Measurements from ENCODE around the gene ELP1. TPM values are rescaled to one million over a fixed set of nuclear protein-coding genes. Genes with fewer than 3 reads are reported as not detected.
A peak's percentile ranks its signal among the peaks of the same experiment; 100 is the strongest.
"Not testable (repeated sequence)": the region's sequence is repeated elsewhere in the genome, so short reads cannot be mapped to it uniquely, and the experiment has no call there.

ELP1 gene
- total RNA-seq, 1 donor from 2014 or later: 51.8 TPM

DNA sequence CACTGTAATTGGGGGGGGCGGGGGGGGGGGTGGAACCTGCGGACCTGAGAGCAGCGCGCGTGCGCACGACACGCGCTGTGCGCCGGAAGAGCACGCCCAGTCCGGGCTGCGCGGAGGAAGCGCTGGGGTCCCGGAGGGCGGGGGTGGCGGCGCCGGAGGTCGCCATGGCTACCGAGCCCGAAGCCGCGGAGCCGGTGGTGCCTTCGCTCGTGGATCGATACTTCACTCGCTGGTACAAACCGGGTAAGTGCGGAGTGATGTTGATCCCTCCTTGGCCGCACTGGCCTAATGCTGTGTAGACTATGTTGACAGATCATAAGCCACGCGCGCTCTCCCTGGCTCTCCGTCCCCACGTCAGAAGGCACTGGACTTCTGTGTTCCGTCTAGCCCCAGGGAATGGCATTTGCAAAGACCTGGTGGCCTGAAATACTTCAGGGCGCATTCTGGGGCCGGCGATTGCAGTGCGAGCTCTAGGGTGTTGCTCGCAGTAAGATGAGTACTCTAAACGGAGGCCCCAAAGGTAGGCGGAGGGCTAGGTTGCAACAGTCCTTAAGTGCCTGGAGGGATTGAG, 484 bp upstream of the ELP1 start, which contains the start of gene ABITRAM:
Gene ABITRAM (plus strand): TSS at position 78 of the 571 bp plus-strand sequence. CDS start 87 bp downstream, at position 165.
- peak; percentile 83 to 84 for DNase-seq (ENCODE audit: low spot score in 2 of 2)
- no peak for FAIRE-seq

GRCh38 chr9:108933231-108933717, 650 bp downstream of the ELP1 start:
- peak; percentile 5 to 19 for DNase-seq (ENCODE audit: low spot score in 2 of 2)

DNA sequence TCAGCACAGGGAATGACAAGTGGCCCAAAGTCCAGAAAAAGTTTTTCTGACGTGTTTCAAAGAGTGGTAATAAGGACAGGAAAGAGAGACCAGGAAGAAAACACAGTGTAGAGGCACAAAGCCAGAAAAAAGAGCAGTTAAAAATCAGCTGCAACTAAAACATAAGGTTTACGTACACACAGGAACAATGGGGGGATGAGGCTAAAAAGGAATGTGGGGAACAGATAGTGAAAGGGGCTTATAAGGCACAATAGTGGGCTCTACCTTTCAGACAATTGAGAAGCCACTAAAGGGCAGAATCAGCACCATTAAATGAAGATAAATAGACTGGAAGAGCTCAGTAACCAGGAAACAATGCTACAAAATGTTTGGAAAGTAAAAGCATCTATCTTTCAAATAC, 5.5 kb downstream of the ELP1 start:
- DNase-seq (ENCODE audit: low spot score in 2 of 2) (no peak), FAIRE-seq (no peak)

More at GRCh38 chr9:108933231-108933717, 650 bp downstream of the ELP1 start:
- no peak for FAIRE-seq

DNA sequence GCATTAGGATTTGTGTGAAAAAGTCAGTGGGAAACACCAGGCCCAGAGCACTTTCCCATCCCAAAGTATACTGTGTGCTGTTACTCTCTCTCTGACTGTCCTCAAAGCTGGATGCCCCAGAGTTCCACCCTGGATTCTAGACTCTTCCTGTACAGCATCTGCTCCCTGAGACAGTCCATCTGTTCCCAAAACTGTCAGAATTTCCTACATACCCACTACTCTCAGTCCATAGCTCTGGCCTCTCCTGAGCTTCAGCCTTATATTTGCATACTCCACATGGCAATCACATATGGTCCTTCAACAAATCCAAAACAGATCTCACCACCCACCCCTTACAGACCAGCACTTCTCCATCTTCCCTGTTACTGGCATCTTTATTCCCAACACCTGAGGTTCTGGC, 9.5 kb downstream of the ELP1 start:
- DNase-seq (ENCODE audit: low spot score in 2 of 2): no peak
- FAIRE-seq: no peak

GRCh38 chr9:108921200-108921599, 12.7 kb downstream of the ELP1 start:
- DNase-seq (ENCODE audit: low spot score in 2 of 2) (no peak), FAIRE-seq (no peak)

- not testable (repeated sequence) for DNase-seq (ENCODE audit: low spot score in 2 of 2); FAIRE-seq
These were observed 13.5 kb downstream of the ELP1 start for GRCh38 chr9:108920401-108920800.

GRCh38 chr9:108919517-108919916, 14.4 kb downstream of the ELP1 start:
- no peak for DNase-seq (ENCODE audit: low spot score in 2 of 2)

GRCh38 chr9:108913391-108913790, 20.5 kb downstream of the ELP1 start:
- no peak for DNase-seq (ENCODE audit: low spot score in 2 of 2)
- FAIRE-seq: no peak

More at GRCh38 chr9:108919517-108919916, 14.4 kb downstream of the ELP1 start:
- FAIRE-seq: no peak

GRCh38 chr9:108911820-108912219, 22.1 kb downstream of the ELP1 start:
- DNase-seq (ENCODE audit: low spot score in 2 of 2) (no peak), FAIRE-seq (no peak)

DNA sequence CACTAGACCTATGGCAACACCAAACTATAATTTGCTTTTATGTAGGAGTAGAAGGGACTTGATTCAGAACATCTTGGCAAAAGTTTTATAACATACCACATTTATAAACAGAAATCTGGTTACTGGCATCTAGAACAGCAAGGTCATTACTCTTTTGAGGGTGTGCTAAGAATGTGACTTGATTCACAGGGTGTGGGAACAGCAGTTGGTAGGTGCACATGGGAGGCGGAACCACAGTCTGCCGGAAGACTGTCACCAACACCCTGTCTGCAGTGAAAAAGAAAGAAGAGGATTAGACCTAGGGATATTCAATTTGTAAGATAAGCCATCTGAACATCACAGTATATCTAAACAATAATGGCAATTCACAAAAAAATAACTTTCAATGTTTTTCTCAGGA, 23.0 kb downstream of the ELP1 start:
- no peak for FAIRE-seq

GRCh38 chr9:108910402-108910801, 23.5 kb downstream of the ELP1 start:
- DNase-seq (ENCODE audit: low spot score in 2 of 2): no peak
- no peak for FAIRE-seq

More for the DNA sequence above, 23.0 kb downstream of the ELP1 start:
- DNase-seq (ENCODE audit: low spot score in 2 of 2): no peak

GRCh38 chr9:108905494-108905893, 28.4 kb downstream of the ELP1 start:
- no peak for DNase-seq (ENCODE audit: low spot score in 2 of 2)
- FAIRE-seq: no peak

- FAIRE-seq (no peak), DNase-seq (ENCODE audit: low spot score in 2 of 2) (no peak)
These were observed 29.8 kb downstream of the ELP1 start for GRCh38 chr9:108904161-108904560.

- DNase-seq (ENCODE audit: low spot score in 2 of 2) (no peak), FAIRE-seq (no peak)
These were observed 30.4 kb downstream of the ELP1 start for GRCh38 chr9:108903420-108904103.

GRCh38 chr9:108900176-108900575, 33.7 kb downstream of the ELP1 start:
- FAIRE-seq (no peak), DNase-seq (ENCODE audit: low spot score in 2 of 2) (no peak)

DNA sequence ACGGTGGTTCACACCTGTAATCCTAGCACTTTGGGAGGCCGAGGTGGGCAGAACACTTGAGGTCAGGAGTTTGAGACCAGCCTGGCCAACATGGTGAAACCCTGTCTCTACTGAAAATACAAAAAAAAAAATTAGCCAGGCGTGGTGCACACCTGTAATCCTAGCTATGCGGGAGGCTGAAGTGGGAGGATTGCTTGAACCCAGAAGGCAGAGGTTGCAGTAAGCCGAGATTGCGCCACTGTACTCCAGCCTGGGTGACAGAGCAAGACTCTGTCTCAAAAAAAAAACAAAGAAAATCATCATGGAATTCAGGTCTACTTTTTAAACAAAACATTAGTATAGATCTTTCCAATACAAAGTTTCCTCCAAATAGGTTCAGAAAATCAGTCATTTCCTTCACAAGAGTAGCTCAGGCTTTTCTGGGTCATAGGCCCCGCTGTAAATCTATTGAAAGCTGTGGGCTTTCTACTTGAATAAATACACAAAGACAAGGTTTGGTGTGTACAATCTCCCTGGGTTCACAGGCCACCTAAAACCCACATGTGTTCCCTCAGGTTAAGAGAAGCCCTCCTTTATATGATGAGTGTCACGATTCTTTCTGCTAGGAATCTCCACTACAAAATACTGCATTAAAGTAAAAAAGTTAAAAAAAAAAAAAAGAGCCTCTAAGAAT, 34.8 kb downstream of the ELP1 start:
- FAIRE-seq; DNase-seq (ENCODE audit: low spot score in 2 of 2): not testable (repeated sequence)

DNA sequence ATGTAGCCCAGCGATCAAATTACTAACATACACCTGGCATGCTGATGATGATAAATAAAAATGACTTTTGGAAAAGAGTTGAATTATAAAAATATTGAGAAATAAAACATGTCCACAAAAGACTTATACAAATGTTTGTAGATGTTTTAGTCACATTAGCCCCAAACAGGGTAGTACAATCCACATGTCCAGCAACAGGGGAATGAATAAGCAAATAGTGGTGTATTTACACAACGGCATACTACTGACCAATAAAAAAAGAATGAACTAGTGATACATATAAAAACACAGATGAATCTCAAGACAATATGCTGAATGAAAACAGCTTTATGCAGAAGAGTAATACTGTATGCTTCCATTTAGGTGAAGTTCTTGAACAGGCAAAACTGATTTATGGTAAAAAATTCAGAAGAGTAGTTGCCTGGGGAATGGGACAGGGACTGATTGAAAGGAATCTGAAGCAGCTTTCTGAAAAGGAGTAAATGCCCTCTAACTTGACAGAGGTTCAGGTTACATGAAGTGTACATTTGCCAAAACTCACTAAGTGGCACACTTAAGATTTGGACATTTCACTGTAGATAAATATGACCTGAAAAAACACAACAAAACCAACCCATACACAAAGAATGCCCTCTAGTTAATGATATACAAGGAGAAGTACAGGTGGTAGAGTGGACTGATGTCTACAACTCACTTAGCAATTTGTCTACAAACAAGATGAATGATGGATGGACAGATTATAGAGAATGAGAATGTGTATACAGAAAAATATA, 36.4 kb downstream of the ELP1 start:
- DNase-seq (ENCODE audit: low spot score in 2 of 2): no peak
- FAIRE-seq: no peak

- FAIRE-seq (no peak), DNase-seq (ENCODE audit: low spot score in 2 of 2) (no peak)
These were observed 39.5 kb downstream of the ELP1 start for GRCh38 chr9:108894225-108894997.

- FAIRE-seq (no peak), DNase-seq (ENCODE audit: low spot score in 2 of 2) (peak in 1 of 2 donors; percentile 26)
These were observed 44.3 kb downstream of the ELP1 start for GRCh38 chr9:108889649-108890067.

Data from frontal cortex (tissue), 4 donors.